SK-N-SH (cell line): ENCODE results near the gene GHDC. TPM values are rescaled to one million over a fixed set of nuclear protein-coding genes. Genes with fewer than 3 reads are reported as not detected.

Experiments
- CTCF ChIA-PET: fragments of 300-600, 350-600 bp; formaldehyde crosslinking; extraction: SDS; loops from one replicate; lab custom pipeline; 2021; lab: Yijun Ruan, JAX
- POLR2A ChIA-PET: fragments of 350-600 bp; sonication (Branson Sonifier 250); formaldehyde crosslinking; extraction: SDS; loops from one replicate; lab custom pipeline; 2020; ENCODE audit warnings: antibody characterized with exemption, inconsistent platforms; lab: Yijun Ruan, JAX
- DNase-seq: peaks from one replicate; pipeline ENCODE4 v3.0.0; 2012
- H2AFZ ChIP-seq: fragments of 200-600 bp; sonication (generic); 2 replicates; pipeline ENCODE4 v1.8.1; 2016; ENCODE audit warnings: antibody characterized with exemption, mild to moderate bottlenecking, low read depth
- H3F3A ChIP-seq: fragments of 200-600 bp; sonication (generic); replicated peaks from 2 replicates; pipeline ENCODE3; 2016; ENCODE audit warnings: antibody characterized with exemption, mild to moderate bottlenecking; ENCODE audit not compliant: insufficient read depth
- H3K27ac ChIP-seq, 2 experiments: fragments of 200-500 bp in 1 of 2; fragments of 200-600 bp in 1 of 2; sonication (Bioruptor generic) in 1 of 2; sonication (generic), shearing (Covaris generic) in 1 of 2; 2 replicates each; pipeline versions ENCODE4 v1.5.1 to v1.6.1; 2014 to 2016; ENCODE audit warnings: low read depth in 2 of 2, inconsistent platforms in 1 of 2, low read length in 1 of 2, mild to moderate bottlenecking in 1 of 2, mixed read lengths in 1 of 2
- H3K27me3 ChIP-seq: fragments of 200-600 bp; sonication (generic), shearing (Covaris generic); 2 replicates; pipeline ENCODE4 v1.6.1; 2016; ENCODE audit warnings: mixed run types; ENCODE audit not compliant: insufficient read depth
- H3K36me3 ChIP-seq, 2 experiments: fragments of 200-500 bp in 1 of 2; fragments of 200-600 bp in 1 of 2; sonication (Bioruptor generic) in 1 of 2; sonication (generic) in 1 of 2; replicated peaks in 1 of 2; 2 replicates each; pipeline versions ENCODE3 to v1.5.1; 2014 to 2016; ENCODE audit warnings: low read length in 1 of 2, mild to moderate bottlenecking in 1 of 2; ENCODE audit not compliant: insufficient read depth in 2 of 2, control insufficient read depth in 1 of 2
- H3K4me1 ChIP-seq, 2 experiments: fragments of 200-500 bp in 1 of 2; fragments of 200-600 bp in 1 of 2; sonication (Bioruptor generic) in 1 of 2; sonication (generic), shearing (Covaris generic) in 1 of 2; 2 replicates each; pipeline versions ENCODE4 v1.5.1 to v1.6.1; 2014 to 2016; ENCODE audit warnings: low read depth in 1 of 2, low read length in 1 of 2, mixed run types in 1 of 2; ENCODE audit not compliant: insufficient read depth in 2 of 2, control insufficient read depth in 1 of 2
- H3K4me2 ChIP-seq: fragments of 200-600 bp; sonication (generic), shearing (Covaris generic); 2 replicates; pipeline ENCODE4 v1.6.1; 2017; ENCODE audit warnings: mixed run types
- H3K4me3 ChIP-seq, 2 experiments: fragments of 200-500 bp in 1 of 2; fragments of 200-600 bp in 1 of 2; sonication (Bioruptor generic) in 1 of 2; sonication (generic), shearing (Covaris generic) in 1 of 2; 2 replicates each; pipeline versions ENCODE4 v1.5.1 to v1.8.1; 2014 to 2016; ENCODE audit warnings: low read depth in 2 of 2, inconsistent platforms in 1 of 2, low read length in 1 of 2, mild to moderate bottlenecking in 1 of 2, mixed read lengths in 1 of 2, moderate library complexity in 1 of 2
- H3K79me2 ChIP-seq: fragments of 200-600 bp; sonication (generic); 2 replicates; pipeline ENCODE4 v1.8.1; 2017; ENCODE audit warnings: mild to moderate bottlenecking; ENCODE audit not compliant: insufficient read depth
- H3K9ac ChIP-seq: fragments of 200-600 bp; sonication (generic); 2 replicates; pipeline ENCODE4 v1.6.1; 2017; ENCODE audit warnings: mixed run types
- H3K9me2 ChIP-seq: fragments of 200-600 bp; sonication (generic); 2 replicates; pipeline ENCODE4 v1.6.1; 2017; ENCODE audit warnings: mixed run types
- H3K9me3 ChIP-seq: fragments of 200-600 bp; sonication (generic); 2 replicates; pipeline ENCODE4 v1.6.1; 2017; ENCODE audit warnings: mixed run types, mild to moderate bottlenecking, moderate library complexity
- H4K20me1 ChIP-seq: fragments of 200-600 bp; sonication (generic); 2 replicates; pipeline ENCODE4 v1.6.1; 2017; ENCODE audit warnings: mild to moderate bottlenecking, mixed run types; ENCODE audit not compliant: insufficient read depth
- ELF1 ChIP-seq: IDR thresholded peaks from 2 replicates; pipeline ENCODE4 v1.4.0; 2012
- FOXJ3 ChIP-seq: sonication (generic); formaldehyde crosslinking; IDR thresholded peaks from 2 replicates; pipeline ENCODE4 v1.5.1; 2020; ENCODE audit warnings: mild to moderate bottlenecking, missing genetic modification reagents
- GATA2 ChIP-seq: sonication (generic); formaldehyde crosslinking; IDR thresholded peaks from 2 replicates; pipeline ENCODE4 v1.5.0; 2020; ENCODE audit warnings: mild to moderate bottlenecking, missing genetic modification reagents
- IRF3 ChIP-seq: fragments of 150-350 bp; IDR thresholded peaks from 2 replicates; pipeline ENCODE4 v1.6.1; 2016; ENCODE audit warnings: mild to moderate bottlenecking, low read depth, low read length
- NRF1 ChIP-seq: IDR thresholded peaks from 2 replicates; pipeline ENCODE4 v1.6.1; 2012; ENCODE audit warnings: low read depth, mild to moderate bottlenecking, low read length
- WGBS: methylation state at CpG from one replicate; pipeline ENCODE4 v1.1.6; 2017; ENCODE audit warnings: low lambda C conversion rate; 5-methylcytosine and 5-hydroxymethylcytosine counted together
- polyA plus RNA-seq, 3 experiments: library from polyadenylated mRNA; depleted of rRNA; stranded (reverse); fragments of >200 nt; gene quantifications; 2 replicates each; pipeline ENCODE4 v1.2.3, GENCODE V29; 2012
- TF ChIP-seq, protein P1 (sequence below): IDR thresholded peaks from 2 replicates; pipeline ENCODE4 v1.4.0; 2012; ENCODE audit warnings: low read depth
- TF ChIP-seq, protein P2 (sequence below): IDR thresholded peaks from 2 replicates; pipeline ENCODE4 v1.6.1; 2012; ENCODE audit warnings: mild to moderate bottlenecking, low read depth, low read length, moderate library complexity

GHDC gene
- polyA plus RNA-seq, 1 of the 3 experiments (the other 2 are of a cell fraction): 15.8 TPM

DNA sequence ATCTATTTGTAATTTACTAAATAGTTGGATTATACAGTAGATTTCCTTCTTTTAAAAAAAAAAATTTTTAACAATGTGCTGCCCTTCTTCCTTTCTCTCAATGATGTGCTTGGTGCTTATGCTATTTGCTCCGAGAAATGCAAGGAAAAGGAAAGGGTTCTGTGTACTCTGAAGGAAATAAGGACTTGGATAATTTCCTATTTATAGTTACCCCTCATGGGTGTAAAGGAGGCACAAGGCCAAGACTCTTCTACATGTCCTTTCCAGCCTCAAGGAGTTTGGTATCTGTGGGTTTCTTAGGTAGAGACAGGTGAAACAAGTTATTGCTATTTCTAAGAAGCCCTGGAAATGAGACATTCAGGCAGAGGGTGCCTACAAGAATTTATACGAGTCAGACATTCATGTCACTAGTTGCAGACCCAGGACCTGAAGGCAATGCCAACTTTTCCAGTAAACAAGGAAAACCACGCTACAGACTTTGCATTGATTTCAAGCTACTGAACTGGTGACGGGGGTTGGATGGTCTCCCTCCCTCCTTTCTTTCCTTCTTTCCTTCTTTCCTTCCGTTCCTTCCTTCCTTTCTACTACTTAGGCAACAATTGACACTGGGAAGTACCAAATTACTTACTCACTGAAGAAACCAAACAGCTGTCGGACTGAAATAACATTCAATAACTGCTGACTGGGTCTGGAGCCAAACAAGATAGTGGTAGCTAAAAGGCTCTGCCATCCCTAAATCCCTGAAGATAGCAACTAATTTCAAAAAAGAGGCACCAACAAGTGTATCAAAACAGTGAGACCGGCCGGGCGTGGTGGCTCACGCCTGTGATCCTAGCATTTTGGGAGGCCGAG is 33.8 kb upstream of the GHDC start:
- Histone ChIP-seq H3K27me3 (no peaks in the 10 kb centered on the region), H3K4me3 (no peak overlapping the region), H3K27ac (no peak overlapping the region), H4K20me1 (no peaks in the 10 kb centered on the region), H3K4me1 (no peaks in the 10 kb centered on the region), H3K9me2 (no peaks in the 10 kb centered on the region), H3K36me3 (peaks cover 1 to 32% of the 10 kb centered on the region in 2 experiments), H3K9me3 (no peaks in the 10 kb centered on the region), H3K4me2 (no peak overlapping the region), H2AFZ (no peak overlapping the region), H3F3A (peaks cover 16% of the 10 kb centered on the region), H3K9ac (no peak overlapping the region), H3K79me2 (peaks cover 7% of the 10 kb centered on the region)
- POLR2A ChIA-PET: no interaction called here
- no peak for DNase-seq
- WGBS: 89% methylated on average over 11 of the region's 11 CpGs
- no peak for TF ChIP-seq NRF1
- TF ChIP-seq, protein P1, sequence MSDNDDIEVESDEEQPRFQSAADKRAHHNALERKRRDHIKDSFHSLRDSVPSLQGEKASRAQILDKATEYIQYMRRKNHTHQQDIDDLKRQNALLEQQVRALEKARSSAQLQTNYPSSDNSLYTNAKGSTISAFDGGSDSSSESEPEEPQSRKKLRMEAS: no peak
- TF ChIP-seq IRF3: no peak
- CTCF ChIA-PET: interaction anchor here (0.5 to 1.1 kb wide), 2 partner anchors 15 to 36 kb away, joined by 3 read pairs; no protein-coding TSS in a partner anchor

DNA sequence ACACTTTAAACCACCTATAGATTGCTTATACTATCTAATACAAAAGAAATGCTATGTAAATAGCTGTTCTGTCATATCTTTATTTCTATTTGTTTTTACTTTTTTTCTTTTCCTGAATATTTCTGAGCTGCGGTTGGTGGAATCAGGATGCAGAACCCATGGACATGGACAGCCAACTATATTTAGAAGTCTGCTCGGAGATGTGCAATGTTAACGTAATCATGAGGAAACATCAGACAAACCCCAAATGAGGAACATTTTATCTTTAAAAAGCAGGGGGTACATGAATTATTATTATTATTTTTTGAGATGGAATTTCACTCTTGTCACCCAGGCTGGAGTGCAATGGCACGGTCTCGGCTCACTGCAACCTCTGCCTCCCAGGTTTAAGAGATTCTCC is 31.4 kb upstream of the GHDC start:
- Histone ChIP-seq H3K36me3 (peaks cover 3 to 28% of the 10 kb centered on the region in 2 experiments), H3K9me2 (no peaks in the 10 kb centered on the region), H3K9me3 (no peaks in the 10 kb centered on the region), H3K4me2 (no peak overlapping the region), H3K9ac (no peak overlapping the region), H3F3A (peaks cover 16% of the 10 kb centered on the region), H3K79me2 (no peaks in the 10 kb centered on the region), H3K27ac (no peak overlapping the region), H3K4me1 (no peaks in the 10 kb centered on the region), H4K20me1 (no peaks in the 10 kb centered on the region), H3K27me3 (no peaks in the 10 kb centered on the region), H3K4me3 (no peak overlapping the region), H2AFZ (no peak overlapping the region)
- ChIA-PET CTCF (no interaction called here), POLR2A (no interaction called here)
- 97% methylated on average over 5 of the region's 5 CpGs for WGBS
- no peak for DNase-seq
- TF ChIP-seq, protein P2, sequence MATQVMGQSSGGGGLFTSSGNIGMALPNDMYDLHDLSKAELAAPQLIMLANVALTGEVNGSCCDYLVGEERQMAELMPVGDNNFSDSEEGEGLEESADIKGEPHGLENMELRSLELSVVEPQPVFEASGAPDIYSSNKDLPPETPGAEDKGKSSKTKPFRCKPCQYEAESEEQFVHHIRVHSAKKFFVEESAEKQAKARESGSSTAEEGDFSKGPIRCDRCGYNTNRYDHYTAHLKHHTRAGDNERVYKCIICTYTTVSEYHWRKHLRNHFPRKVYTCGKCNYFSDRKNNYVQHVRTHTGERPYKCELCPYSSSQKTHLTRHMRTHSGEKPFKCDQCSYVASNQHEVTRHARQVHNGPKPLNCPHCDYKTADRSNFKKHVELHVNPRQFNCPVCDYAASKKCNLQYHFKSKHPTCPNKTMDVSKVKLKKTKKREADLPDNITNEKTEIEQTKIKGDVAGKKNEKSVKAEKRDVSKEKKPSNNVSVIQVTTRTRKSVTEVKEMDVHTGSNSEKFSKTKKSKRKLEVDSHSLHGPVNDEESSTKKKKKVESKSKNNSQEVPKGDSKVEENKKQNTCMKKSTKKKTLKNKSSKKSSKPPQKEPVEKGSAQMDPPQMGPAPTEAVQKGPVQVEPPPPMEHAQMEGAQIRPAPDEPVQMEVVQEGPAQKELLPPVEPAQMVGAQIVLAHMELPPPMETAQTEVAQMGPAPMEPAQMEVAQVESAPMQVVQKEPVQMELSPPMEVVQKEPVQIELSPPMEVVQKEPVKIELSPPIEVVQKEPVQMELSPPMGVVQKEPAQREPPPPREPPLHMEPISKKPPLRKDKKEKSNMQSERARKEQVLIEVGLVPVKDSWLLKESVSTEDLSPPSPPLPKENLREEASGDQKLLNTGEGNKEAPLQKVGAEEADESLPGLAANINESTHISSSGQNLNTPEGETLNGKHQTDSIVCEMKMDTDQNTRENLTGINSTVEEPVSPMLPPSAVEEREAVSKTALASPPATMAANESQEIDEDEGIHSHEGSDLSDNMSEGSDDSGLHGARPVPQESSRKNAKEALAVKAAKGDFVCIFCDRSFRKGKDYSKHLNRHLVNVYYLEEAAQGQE: no peak
- TF ChIP-seq ELF1 (no peak), GATA2 (CRISPR knock-in tag) (no peak), FOXJ3 (CRISPR knock-in tag) (no peak)
